ENCODE data around the gene ZNHIT1. TPM values are rescaled to one million over a fixed set of nuclear protein-coding genes. Genes with fewer than 3 reads are reported as not detected.
"Not testable (repeated sequence)": the region's sequence is repeated elsewhere in the genome, so short reads cannot be mapped to it uniquely, and the experiment has no call there.

The ZNHIT1 gene
- total RNA-seq, 4 donors from 2014 or later = 76.2 to 97.8 (median 88.6) TPM

DNA sequence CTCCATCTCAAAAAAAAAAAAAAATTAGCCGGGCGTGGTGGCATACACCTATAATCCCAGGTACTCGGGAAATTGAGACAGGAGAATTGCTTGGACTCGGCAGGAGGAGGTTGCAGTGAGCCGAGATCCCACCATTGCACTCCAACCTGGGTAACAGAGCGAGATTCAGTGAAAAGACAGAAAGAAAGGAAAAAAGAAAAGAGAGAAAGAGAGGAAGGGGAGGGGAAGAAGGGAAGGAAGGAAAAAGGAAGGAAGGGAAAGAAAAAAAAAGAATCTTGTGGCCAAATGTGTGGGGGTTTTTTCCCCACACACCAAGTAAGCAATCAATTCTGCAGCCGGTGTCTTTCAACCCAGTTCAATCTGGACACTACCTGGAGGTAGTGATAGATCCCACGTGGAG lies 28.9 kb upstream of the ZNHIT1 start:
- no peak overlapping the region for H3K27ac ChIP-seq
- H3K9me3 ChIP-seq = no peaks in the 10 kb centered on the region
- no peak for ATAC-seq
- TF ChIP-seq POLR2AphosphoS5 (IDR thresholded peaks at IDR 0.05) (no peak), POLR2A (IDR thresholded peaks at IDR 0.05) (no peak), EP300 (IDR thresholded peaks at IDR 0.05) (no peak)
- TF ChIP-seq, protein P1, sequence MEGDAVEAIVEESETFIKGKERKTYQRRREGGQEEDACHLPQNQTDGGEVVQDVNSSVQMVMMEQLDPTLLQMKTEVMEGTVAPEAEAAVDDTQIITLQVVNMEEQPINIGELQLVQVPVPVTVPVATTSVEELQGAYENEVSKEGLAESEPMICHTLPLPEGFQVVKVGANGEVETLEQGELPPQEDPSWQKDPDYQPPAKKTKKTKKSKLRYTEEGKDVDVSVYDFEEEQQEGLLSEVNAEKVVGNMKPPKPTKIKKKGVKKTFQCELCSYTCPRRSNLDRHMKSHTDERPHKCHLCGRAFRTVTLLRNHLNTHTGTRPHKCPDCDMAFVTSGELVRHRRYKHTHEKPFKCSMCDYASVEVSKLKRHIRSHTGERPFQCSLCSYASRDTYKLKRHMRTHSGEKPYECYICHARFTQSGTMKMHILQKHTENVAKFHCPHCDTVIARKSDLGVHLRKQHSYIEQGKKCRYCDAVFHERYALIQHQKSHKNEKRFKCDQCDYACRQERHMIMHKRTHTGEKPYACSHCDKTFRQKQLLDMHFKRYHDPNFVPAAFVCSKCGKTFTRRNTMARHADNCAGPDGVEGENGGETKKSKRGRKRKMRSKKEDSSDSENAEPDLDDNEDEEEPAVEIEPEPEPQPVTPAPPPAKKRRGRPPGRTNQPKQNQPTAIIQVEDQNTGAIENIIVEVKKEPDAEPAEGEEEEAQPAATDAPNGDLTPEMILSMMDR (IDR thresholded peaks at IDR 0.05) = no peak
- WGBS, 2 donors (ENCODE audit: low coverage in 1 of 2) = 0 to 77% methylated on average over 1 to 8 of the region's 8 CpGs
- no peaks in the 10 kb centered on the region for H3K36me3 ChIP-seq
- peaks cover 52% of the 10 kb centered on the region for H3K27me3 ChIP-seq
- peaks cover 0 to 6% (median 0%) of the 10 kb centered on the region in 3 donors for H3K4me1 ChIP-seq
- no peak overlapping the region for H3K4me3 ChIP-seq

DNA sequence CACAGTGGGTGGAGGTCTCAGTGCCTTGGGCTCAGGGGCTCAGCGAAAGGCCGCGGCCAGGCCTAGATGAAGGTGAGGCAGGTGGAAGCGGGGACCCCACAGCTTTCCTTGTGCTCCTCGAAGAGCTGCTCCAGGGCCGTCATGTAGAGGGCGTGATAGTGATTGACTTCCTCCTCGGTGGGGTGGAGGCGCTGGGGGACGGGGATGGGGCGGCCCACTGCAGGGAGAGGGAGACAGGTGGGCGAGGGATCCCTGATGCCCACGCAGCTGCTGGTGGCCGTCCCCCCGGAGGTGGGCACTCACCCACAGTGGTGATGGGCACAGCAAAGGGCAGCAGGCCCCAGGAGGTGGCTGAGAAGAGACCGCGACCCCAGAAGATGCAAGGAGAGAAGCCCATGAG lies 22.1 kb upstream of the ZNHIT1 start:
- Histone ChIP-seq H3K4me3 (no peak overlapping the region), H3K9me3 (no peaks in the 10 kb centered on the region), H3K4me1 (peaks cover 0 to 6% (median 0%) of the 10 kb centered on the region in 3 donors), H3K36me3 (no peaks in the 10 kb centered on the region), H3K27ac (no peak overlapping the region), H3K27me3 (peaks cover 76% of the 10 kb centered on the region)
- no peak for ATAC-seq
- TF ChIP-seq EP300 (IDR thresholded peaks at IDR 0.05) = no peak
- no peak for TF ChIP-seq POLR2A (IDR thresholded peaks at IDR 0.05)
- TF ChIP-seq, protein P1 (IDR thresholded peaks at IDR 0.05) = no peak
- TF ChIP-seq POLR2AphosphoS5 (IDR thresholded peaks at IDR 0.05) = no peak
- WGBS, 2 donors (ENCODE audit: low coverage in 1 of 2) = no CpG with 5 or more reads among the region's 17 CpGs

DNA sequence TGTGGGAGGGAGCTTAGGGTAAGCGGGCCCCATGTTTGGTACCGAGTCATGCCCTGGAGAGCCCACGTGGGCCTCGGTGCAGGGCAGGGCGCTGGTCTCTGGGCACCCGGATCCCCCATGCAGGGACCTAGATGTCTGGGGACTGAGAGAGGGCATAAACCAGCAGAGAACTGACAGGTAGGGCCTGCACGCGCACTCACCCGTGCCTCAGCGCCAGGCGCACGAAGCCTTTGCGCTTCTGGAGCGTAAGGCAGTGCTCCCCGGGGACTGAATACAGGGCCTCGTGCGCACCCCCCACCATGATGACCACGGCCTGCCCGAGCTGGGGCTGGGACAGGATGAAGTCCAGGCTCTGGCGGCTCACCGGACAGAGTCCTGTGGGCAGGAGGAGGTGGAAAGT lies 20.0 kb upstream of the ZNHIT1 start:
- TF ChIP-seq POLR2AphosphoS5 (IDR thresholded peaks at IDR 0.05) (no peak), POLR2A (IDR thresholded peaks at IDR 0.05) (no peak)
- TF ChIP-seq, protein P1 (IDR thresholded peaks at IDR 0.05) = no peak
- H3K27ac ChIP-seq = no peak overlapping the region
- WGBS, 2 donors (ENCODE audit: low coverage in 1 of 2) = no CpG with 5 or more reads among the region's 21 CpGs
- no peak overlapping the region for H3K4me3 ChIP-seq
- peaks cover 97% of the 10 kb centered on the region for H3K27me3 ChIP-seq
- no peak for ATAC-seq
- peaks cover 0 to 11% (median 8%) of the 10 kb centered on the region in 3 donors for H3K4me1 ChIP-seq
- no peaks in the 10 kb centered on the region for H3K36me3 ChIP-seq
- no peaks in the 10 kb centered on the region for H3K9me3 ChIP-seq

DNA sequence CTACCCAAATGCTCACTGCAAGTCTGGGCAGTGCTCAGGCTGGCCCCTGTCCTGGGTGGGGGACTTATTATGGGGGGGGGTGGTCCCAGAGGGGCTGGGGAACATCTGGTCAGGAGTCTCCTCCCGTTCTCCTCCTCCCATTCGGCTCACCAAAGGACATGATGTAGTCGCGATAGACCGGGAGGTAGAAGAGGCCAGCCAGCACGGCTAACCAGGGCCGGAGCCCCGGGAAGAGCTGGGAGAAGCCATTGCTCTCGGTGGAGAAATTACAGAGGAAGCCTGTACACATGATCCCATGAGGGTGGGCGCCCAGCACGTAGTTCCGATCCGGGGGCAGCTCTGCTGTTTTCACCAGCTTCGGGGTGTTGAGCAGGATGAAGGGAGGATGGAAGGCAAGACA lies 19.5 kb upstream of the ZNHIT1 start:
- peaks cover 97% of the 10 kb centered on the region for H3K27me3 ChIP-seq

DNA sequence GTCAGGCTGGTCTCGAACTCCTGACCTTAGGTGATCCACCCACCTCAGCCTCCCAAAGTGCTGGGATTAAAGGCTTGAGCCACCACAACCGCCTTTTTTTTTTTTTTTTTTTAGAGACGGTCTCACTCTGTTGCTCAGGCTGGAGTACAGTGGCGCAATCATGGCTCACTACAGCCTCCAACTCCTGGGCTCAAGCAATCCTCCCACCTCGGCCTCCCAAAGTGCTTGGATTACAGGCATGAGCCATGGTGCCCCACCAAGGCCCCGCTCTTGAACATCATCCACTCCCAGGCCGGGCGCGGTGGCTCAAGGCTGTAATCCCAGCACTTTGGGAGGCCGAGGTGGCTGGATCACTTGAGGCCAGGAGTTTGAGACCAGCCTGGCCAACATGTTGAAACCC lies 18.4 kb upstream of the ZNHIT1 start:
- not testable (repeated sequence) for ATAC-seq, H3K4me3 ChIP-seq, H3K36me3 ChIP-seq, H3K27ac ChIP-seq, H3K9me3 ChIP-seq
- 92 to 100% methylated on average over 1 to 3 of the region's 10 CpGs for WGBS, 2 donors (ENCODE audit: low coverage in 1 of 2)
- H3K4me1 ChIP-seq = peaks cover 0 to 11% (median 8%) of the 10 kb centered on the region in 3 donors
- peaks cover 90% of the 10 kb centered on the region for H3K27me3 ChIP-seq

More for the DNA sequence above, 19.5 kb upstream of the ZNHIT1 start:
- TF ChIP-seq POLR2AphosphoS5 (IDR thresholded peaks at IDR 0.05) (no peak), EP300 (IDR thresholded peaks at IDR 0.05) (no peak), POLR2A (IDR thresholded peaks at IDR 0.05) (no peak)
- TF ChIP-seq, protein P1 (IDR thresholded peaks at IDR 0.05) = no peak
- Histone ChIP-seq H3K4me1 (peaks cover 0 to 11% (median 8%) of the 10 kb centered on the region in 3 donors), H3K36me3 (no peaks in the 10 kb centered on the region), H3K9me3 (no peaks in the 10 kb centered on the region), H3K27ac (no peak overlapping the region), H3K4me3 (no peak overlapping the region)
- ATAC-seq = no peak
- WGBS, 2 donors (ENCODE audit: low coverage in 1 of 2) = 77 to 79% methylated on average over 4 to 5 of the region's 14 CpGs

Measured in gastroesophageal sphincter (tissue), 4 donors.